Measurements from ENCODE around the gene AKR1E2.

DNA sequence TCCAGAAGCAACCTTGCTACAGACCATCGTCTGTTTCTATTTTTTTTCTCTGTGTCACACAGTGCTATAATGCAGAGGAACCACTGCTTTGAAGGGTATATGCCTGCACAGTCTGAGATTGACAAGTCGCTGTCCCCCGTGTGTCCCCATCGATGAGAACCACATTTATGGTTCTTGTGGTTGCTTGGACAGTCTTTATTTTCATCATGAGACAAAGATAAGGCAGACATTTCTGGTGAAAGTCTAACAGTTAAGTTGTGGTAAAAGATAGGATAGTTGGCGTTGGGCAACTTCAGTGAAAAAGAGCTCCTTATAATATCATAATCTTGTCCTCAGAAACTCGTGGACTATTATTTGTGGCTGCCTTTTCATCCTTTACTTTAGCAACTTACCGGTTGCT lies 6.3 kb upstream of the AKR1E2 start:
- TF ChIP-seq POLR2A (IDR thresholded peaks at IDR 0.05; ENCODE audit: low read length) (no peak), GATA1 (IDR thresholded peaks at IDR 0.05; ENCODE audit: low read depth, low read length) (no peak)

Data from erythroblast (primary cell).